Smooth muscle cell (in vitro differentiated cells): ENCODE results near the gene UNKL. TPM values are rescaled to one million over a fixed set of nuclear protein-coding genes. Genes with fewer than 3 reads are reported as not detected.

Experiments
- DNase-seq: peaks from one replicate; lab custom pipeline; 2025; ENCODE audit not compliant: unreplicated experiment; lab: John Stamatoyannopoulos, UW
- H2AFZ ChIP-seq: fragments of 200-600 bp; sonication (generic); 2 replicates; pipeline ENCODE4 v1.6.0; 2016; ENCODE audit warnings: antibody characterized with exemption, low read depth, mild to moderate bottlenecking
- H3F3A ChIP-seq: fragments of 200-600 bp; sonication (generic); 2 replicates; pipeline ENCODE4 v1.6.0; 2017; ENCODE audit warnings: antibody characterized with exemption, low read depth
- H3K27ac ChIP-seq: fragments of 200-600 bp; sonication (generic); 2 replicates; pipeline ENCODE4 v1.5.1; 2016; ENCODE audit warnings: low read depth, mild to moderate bottlenecking
- H3K27me3 ChIP-seq: fragments of 200-600 bp; sonication (generic); 2 replicates; pipeline ENCODE4 v1.6.1; 2016; ENCODE audit warnings: low read depth, mild to moderate bottlenecking
- H3K36me3 ChIP-seq: fragments of 200-600 bp; sonication (generic); 2 replicates; pipeline ENCODE4 v1.5.1; 2016; ENCODE audit warnings: low read depth
- H3K4me1 ChIP-seq: fragments of 200-600 bp; sonication (generic); 2 replicates; pipeline ENCODE4 v1.5.1; 2016; ENCODE audit warnings: low read depth
- H3K4me2 ChIP-seq: fragments of 200-600 bp; sonication (generic); 2 replicates; pipeline ENCODE4 v1.6.0; 2016; ENCODE audit warnings: mild to moderate bottlenecking
- H3K4me3 ChIP-seq: fragments of 200-600 bp; sonication (generic); 2 replicates; pipeline ENCODE4 v1.5.1; 2016; ENCODE audit warnings: mild to moderate bottlenecking
- H3K79me2 ChIP-seq: fragments of 200-600 bp; sonication (generic); 2 replicates; pipeline ENCODE4 v1.6.0; 2016; ENCODE audit warnings: low read depth, mild to moderate bottlenecking
- H3K9ac ChIP-seq: fragments of 200-600 bp; sonication (generic); 2 replicates; pipeline ENCODE4 v1.6.0; 2016; ENCODE audit warnings: low read depth
- H3K9me3 ChIP-seq: fragments of 200-600 bp; sonication (generic); replicated peaks from 2 replicates; pipeline ENCODE4 v1.5.1; 2016; ENCODE audit warnings: low read depth
- H4K20me1 ChIP-seq: fragments of 200-600 bp; sonication (generic); 2 replicates; pipeline ENCODE4 v1.6.0; 2016; ENCODE audit warnings: low read depth
- CTCF ChIP-seq: fragments of 200-600 bp; sonication (generic); IDR thresholded peaks from 2 replicates; pipeline ENCODE4 v1.5.1; 2017; ENCODE audit warnings: borderline replicate concordance, mild to moderate bottlenecking, antibody characterized with exemption; ENCODE audit not compliant: insufficient read depth, poor library complexity, severe bottlenecking
- WGBS: methylation state at CpG from one replicate; pipeline ENCODE4 v1.1.7; 2016; ENCODE audit warnings: low lambda C conversion rate; 5-methylcytosine and 5-hydroxymethylcytosine counted together
- polyA plus RNA-seq: library from polyadenylated mRNA; unstranded; fragments of >200 nt; fragmentation: Nextera tagmentation; extraction: Ambion mirVana; gene quantifications from 2 replicates; pipeline ENCODE4 v1.2.1, GENCODE V29; 2016
- total RNA-seq: library from RNA; depleted of rRNA; stranded (reverse); fragments of >200 nt; gene quantifications from 2 replicates; pipeline ENCODE4 v1.2.3, GENCODE V29; 2014

UNKL gene
- total and polyA plus RNA-seq, 2 experiments from 2014 or later, result 5.2 to 6.2 TPM

- H3K79me2 ChIP-seq, result no peaks in the 10 kb centered on the region
Measured at GRCh38 chr16:1446296-1447080, 32.0 kb upstream of the UNKL start.

GRCh38 chr16:1445518-1446203, 31.2 kb upstream of the UNKL start:
- Histone ChIP-seq H3F3A (no peaks in the 10 kb centered on the region), H3K9me3 (no peaks in the 10 kb centered on the region), H3K9ac (no peak overlapping the region), H3K79me2 (no peaks in the 10 kb centered on the region), H3K4me3 (no peak overlapping the region), H3K4me1 (no peaks in the 10 kb centered on the region), H3K27ac (no peak overlapping the region), H3K4me2 (no peak overlapping the region), H2AFZ (no peak overlapping the region), H3K36me3 (no peaks in the 10 kb centered on the region), H4K20me1 (no peaks in the 10 kb centered on the region), H3K27me3 (no peaks in the 10 kb centered on the region)
- TF ChIP-seq CTCF, result no peak
- WGBS, result 93% methylated on average over 19 of the region's 25 CpGs
- DNase-seq, result no peak

More at GRCh38 chr16:1446296-1447080, 32.0 kb upstream of the UNKL start:
- Histone ChIP-seq H3K27ac (no peak overlapping the region), H3K36me3 (no peaks in the 10 kb centered on the region), H2AFZ (no peak overlapping the region), H4K20me1 (no peaks in the 10 kb centered on the region), H3K4me1 (no peaks in the 10 kb centered on the region), H3K9ac (no peak overlapping the region), H3F3A (no peaks in the 10 kb centered on the region), H3K4me2 (no peak overlapping the region), H3K9me3 (no peaks in the 10 kb centered on the region), H3K4me3 (no peak overlapping the region), H3K27me3 (no peaks in the 10 kb centered on the region)
- 97% methylated on average over 32 of the region's 41 CpGs for WGBS
- no peak for DNase-seq
- no peak for TF ChIP-seq CTCF

- H3K4me2 ChIP-seq, result no peak overlapping the region
- H3K27ac ChIP-seq, result no peak overlapping the region
- no peaks in the 10 kb centered on the region for H3F3A ChIP-seq
- no peaks in the 10 kb centered on the region for H4K20me1 ChIP-seq
- DNase-seq, result no peak
- TF ChIP-seq CTCF, result no peak
- WGBS, result 94% methylated on average over 36 of the region's 48 CpGs
- no peaks in the 10 kb centered on the region for H3K9me3 ChIP-seq
- no peak overlapping the region for H3K9ac ChIP-seq
- H3K27me3 ChIP-seq, result no peaks in the 10 kb centered on the region
- no peak overlapping the region for H2AFZ ChIP-seq
- no peaks in the 10 kb centered on the region for H3K36me3 ChIP-seq
- H3K79me2 ChIP-seq, result no peaks in the 10 kb centered on the region
- H3K4me3 ChIP-seq, result no peak overlapping the region
- no peaks in the 10 kb centered on the region for H3K4me1 ChIP-seq
Measured at GRCh38 chr16:1444730-1445517, 30.4 kb upstream of the UNKL start.
